SK-N-SH (cell line): ENCODE data around the gene RASD2. TPM values are rescaled to one million over a fixed set of nuclear protein-coding genes. Genes with fewer than 3 reads are reported as not detected.

Source experiments
- CTCF ChIA-PET: fragments of 300-600, 350-600 bp; formaldehyde crosslinking; extraction: SDS; loops from one replicate; lab custom pipeline; 2021; lab: Yijun Ruan, JAX
- POLR2A ChIA-PET: fragments of 350-600 bp; sonication (Branson Sonifier 250); formaldehyde crosslinking; extraction: SDS; loops from one replicate; lab custom pipeline; 2020; ENCODE audit warnings: antibody characterized with exemption, inconsistent platforms; lab: Yijun Ruan, JAX
- DNase-seq: peaks from one replicate; pipeline ENCODE4 v3.0.0; 2012
- H2AFZ ChIP-seq: fragments of 200-600 bp; sonication (generic); 2 replicates; pipeline ENCODE4 v1.8.1; 2016; ENCODE audit warnings: antibody characterized with exemption, mild to moderate bottlenecking, low read depth
- H3F3A ChIP-seq: fragments of 200-600 bp; sonication (generic); replicated peaks from 2 replicates; pipeline ENCODE3; 2016; ENCODE audit warnings: antibody characterized with exemption, mild to moderate bottlenecking; ENCODE audit not compliant: insufficient read depth
- H3K27ac ChIP-seq, 2 experiments: fragments of 200-500 bp in 1 of 2; fragments of 200-600 bp in 1 of 2; sonication (Bioruptor generic) in 1 of 2; sonication (generic), shearing (Covaris generic) in 1 of 2; 2 replicates each; pipeline versions ENCODE4 v1.5.1 to v1.6.1; 2014 to 2016; ENCODE audit warnings: low read depth in 2 of 2, inconsistent platforms in 1 of 2, low read length in 1 of 2, mild to moderate bottlenecking in 1 of 2, mixed read lengths in 1 of 2
- H3K27me3 ChIP-seq: fragments of 200-600 bp; sonication (generic), shearing (Covaris generic); 2 replicates; pipeline ENCODE4 v1.6.1; 2016; ENCODE audit warnings: mixed run types; ENCODE audit not compliant: insufficient read depth
- H3K36me3 ChIP-seq, 2 experiments: fragments of 200-500 bp in 1 of 2; fragments of 200-600 bp in 1 of 2; sonication (Bioruptor generic) in 1 of 2; sonication (generic) in 1 of 2; replicated peaks in 1 of 2; 2 replicates each; pipeline versions ENCODE3 to v1.5.1; 2014 to 2016; ENCODE audit warnings: low read length in 1 of 2, mild to moderate bottlenecking in 1 of 2; ENCODE audit not compliant: insufficient read depth in 2 of 2, control insufficient read depth in 1 of 2
- H3K4me1 ChIP-seq, 2 experiments: fragments of 200-500 bp in 1 of 2; fragments of 200-600 bp in 1 of 2; sonication (Bioruptor generic) in 1 of 2; sonication (generic), shearing (Covaris generic) in 1 of 2; 2 replicates each; pipeline versions ENCODE4 v1.5.1 to v1.6.1; 2014 to 2016; ENCODE audit warnings: low read depth in 1 of 2, low read length in 1 of 2, mixed run types in 1 of 2; ENCODE audit not compliant: insufficient read depth in 2 of 2, control insufficient read depth in 1 of 2
- H3K4me2 ChIP-seq: fragments of 200-600 bp; sonication (generic), shearing (Covaris generic); 2 replicates; pipeline ENCODE4 v1.6.1; 2017; ENCODE audit warnings: mixed run types
- H3K4me3 ChIP-seq, 2 experiments: fragments of 200-500 bp in 1 of 2; fragments of 200-600 bp in 1 of 2; sonication (Bioruptor generic) in 1 of 2; sonication (generic), shearing (Covaris generic) in 1 of 2; 2 replicates each; pipeline versions ENCODE4 v1.5.1 to v1.8.1; 2014 to 2016; ENCODE audit warnings: low read depth in 2 of 2, inconsistent platforms in 1 of 2, low read length in 1 of 2, mild to moderate bottlenecking in 1 of 2, mixed read lengths in 1 of 2, moderate library complexity in 1 of 2
- H3K79me2 ChIP-seq: fragments of 200-600 bp; sonication (generic); 2 replicates; pipeline ENCODE4 v1.8.1; 2017; ENCODE audit warnings: mild to moderate bottlenecking; ENCODE audit not compliant: insufficient read depth
- H3K9ac ChIP-seq: fragments of 200-600 bp; sonication (generic); 2 replicates; pipeline ENCODE4 v1.6.1; 2017; ENCODE audit warnings: mixed run types
- H3K9me2 ChIP-seq: fragments of 200-600 bp; sonication (generic); 2 replicates; pipeline ENCODE4 v1.6.1; 2017; ENCODE audit warnings: mixed run types
- H3K9me3 ChIP-seq: fragments of 200-600 bp; sonication (generic); 2 replicates; pipeline ENCODE4 v1.6.1; 2017; ENCODE audit warnings: mixed run types, mild to moderate bottlenecking, moderate library complexity
- H4K20me1 ChIP-seq: fragments of 200-600 bp; sonication (generic); 2 replicates; pipeline ENCODE4 v1.6.1; 2017; ENCODE audit warnings: mild to moderate bottlenecking, mixed run types; ENCODE audit not compliant: insufficient read depth
- CHD2 ChIP-seq: fragments of 150-350 bp; IDR thresholded peaks from 2 replicates; pipeline ENCODE4 v1.6.1; 2018; ENCODE audit warnings: low read length; ENCODE audit not compliant: partially characterized antibody
- ELF1 ChIP-seq: IDR thresholded peaks from 2 replicates; pipeline ENCODE4 v1.4.0; 2012
- JUND ChIP-seq: IDR thresholded peaks from 2 replicates; pipeline ENCODE4 v1.4.0; 2012
- MAX ChIP-seq: IDR thresholded peaks from 2 replicates; pipeline ENCODE4 v1.4.0; 2012; ENCODE audit warnings: low read depth
- POLR2AphosphoS5 ChIP-seq: IDR thresholded peaks from 2 replicates; pipeline ENCODE4 v1.6.1; 2012; ENCODE audit warnings: low read depth, low read length
- REST ChIP-seq: IDR thresholded peaks from 2 replicates; pipeline ENCODE4 v1.6.1; 2012; ENCODE audit warnings: mild to moderate bottlenecking, low read depth, low read length, moderate library complexity
- RXRA ChIP-seq: IDR thresholded peaks from 2 replicates; pipeline ENCODE4 v1.4.0; 2012; ENCODE audit warnings: low read depth, mild to moderate bottlenecking, borderline replicate concordance
- SIN3A ChIP-seq: IDR thresholded peaks from 2 replicates; pipeline ENCODE4 v1.6.1; 2012; ENCODE audit warnings: low read depth, mild to moderate bottlenecking, low read length, moderate library complexity, borderline replicate concordance
- TCF12 ChIP-seq: IDR thresholded peaks from 2 replicates; pipeline ENCODE4 v1.4.0; 2012
- TEAD4 ChIP-seq: IDR thresholded peaks from 2 replicates; pipeline ENCODE4 v1.4.0; 2012; ENCODE audit warnings: mild to moderate bottlenecking, borderline replicate concordance; ENCODE audit not compliant: insufficient read depth
- USF1 ChIP-seq: IDR thresholded peaks from 2 replicates; pipeline ENCODE4 v1.4.0; 2012; ENCODE audit warnings: low read depth, borderline replicate concordance
- USF2 ChIP-seq: fragments of 150-350 bp; IDR thresholded peaks from 2 replicates; pipeline ENCODE4 v1.6.1; 2017; ENCODE audit warnings: antibody characterized with exemption, low read length, low read depth, borderline replicate concordance
- WGBS: methylation state at CpG from one replicate; pipeline ENCODE4 v1.1.6; 2017; ENCODE audit warnings: low lambda C conversion rate; 5-methylcytosine and 5-hydroxymethylcytosine counted together
- polyA plus RNA-seq, 3 experiments: library from polyadenylated mRNA; depleted of rRNA; stranded (reverse); fragments of >200 nt; gene quantifications; 2 replicates each; pipeline ENCODE4 v1.2.3, GENCODE V29; 2012
- TF ChIP-seq, protein P1 (sequence below): IDR thresholded peaks from 2 replicates; pipeline ENCODE4 v1.4.0; 2012; ENCODE audit warnings: low read depth, borderline replicate concordance
- TF ChIP-seq, protein P2 (sequence below): fragments of 200-600 bp; sonication (generic); IDR thresholded peaks from 2 replicates; pipeline ENCODE4 v1.6.1; 2017; ENCODE audit warnings: antibody characterized with exemption, mild to moderate bottlenecking, moderate library complexity
- TF ChIP-seq, protein P3 (sequence below): fragments of 150-350 bp; IDR thresholded peaks from 2 replicates; pipeline ENCODE4 v1.6.1; 2016; ENCODE audit warnings: mild to moderate bottlenecking, low read depth, low read length
- TF ChIP-seq, protein P4 (sequence below): IDR thresholded peaks from 2 replicates; pipeline ENCODE4; 2012

Gene RASD2
- polyA plus RNA-seq, 1 of the 3 experiments (the other 2 are of a cell fraction) = 0.30 TPM

- Histone ChIP-seq H3F3A (peaks cover 10% of the 10 kb centered on the region), H3K4me3 (no peak overlapping the region), H3K4me1 (peaks cover 4 to 27% of the 10 kb centered on the region in 2 experiments; a peak in 2 of 4 replicates), H3K9me3 (no peaks in the 10 kb centered on the region), H4K20me1 (no peaks in the 10 kb centered on the region), H3K4me2 (no peak overlapping the region), H3K9ac (no peak overlapping the region), H2AFZ (no peak overlapping the region), H3K9me2 (no peaks in the 10 kb centered on the region), H3K79me2 (no peaks in the 10 kb centered on the region), H3K27ac (no peak overlapping the region), H3K27me3 (no peaks in the 10 kb centered on the region), H3K36me3 (no peaks in the 10 kb centered on the region)
- ChIA-PET CTCF (interaction anchor here (1.0 to 3.4 kb wide), 2 partner anchors 10 to 162 kb away, joined by 5 to 13 read pairs; no protein-coding TSS in a partner anchor), POLR2A (no interaction called here)
- 70% methylated on average over 3 of the region's 3 CpGs for WGBS
- TF ChIP-seq USF2 (no peak), CHD2 (no peak), ELF1 (no peak), TCF12 (no peak), SIN3A (no peak), TEAD4 (no peak), RXRA (no peak), POLR2AphosphoS5 (no peak), USF1 (no peak), REST (no peak), MAX (no peak), JUND (no peak)
- TF ChIP-seq, protein P1, sequence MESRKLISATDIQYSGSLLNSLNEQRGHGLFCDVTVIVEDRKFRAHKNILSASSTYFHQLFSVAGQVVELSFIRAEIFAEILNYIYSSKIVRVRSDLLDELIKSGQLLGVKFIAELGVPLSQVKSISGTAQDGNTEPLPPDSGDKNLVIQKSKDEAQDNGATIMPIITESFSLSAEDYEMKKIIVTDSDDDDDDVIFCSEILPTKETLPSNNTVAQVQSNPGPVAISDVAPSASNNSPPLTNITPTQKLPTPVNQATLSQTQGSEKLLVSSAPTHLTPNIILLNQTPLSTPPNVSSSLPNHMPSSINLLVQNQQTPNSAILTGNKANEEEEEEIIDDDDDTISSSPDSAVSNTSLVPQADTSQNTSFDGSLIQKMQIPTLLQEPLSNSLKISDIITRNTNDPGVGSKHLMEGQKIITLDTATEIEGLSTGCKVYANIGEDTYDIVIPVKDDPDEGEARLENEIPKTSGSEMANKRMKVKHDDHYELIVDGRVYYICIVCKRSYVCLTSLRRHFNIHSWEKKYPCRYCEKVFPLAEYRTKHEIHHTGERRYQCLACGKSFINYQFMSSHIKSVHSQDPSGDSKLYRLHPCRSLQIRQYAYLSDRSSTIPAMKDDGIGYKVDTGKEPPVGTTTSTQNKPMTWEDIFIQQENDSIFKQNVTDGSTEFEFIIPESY = no peak
- TF ChIP-seq, protein P2, sequence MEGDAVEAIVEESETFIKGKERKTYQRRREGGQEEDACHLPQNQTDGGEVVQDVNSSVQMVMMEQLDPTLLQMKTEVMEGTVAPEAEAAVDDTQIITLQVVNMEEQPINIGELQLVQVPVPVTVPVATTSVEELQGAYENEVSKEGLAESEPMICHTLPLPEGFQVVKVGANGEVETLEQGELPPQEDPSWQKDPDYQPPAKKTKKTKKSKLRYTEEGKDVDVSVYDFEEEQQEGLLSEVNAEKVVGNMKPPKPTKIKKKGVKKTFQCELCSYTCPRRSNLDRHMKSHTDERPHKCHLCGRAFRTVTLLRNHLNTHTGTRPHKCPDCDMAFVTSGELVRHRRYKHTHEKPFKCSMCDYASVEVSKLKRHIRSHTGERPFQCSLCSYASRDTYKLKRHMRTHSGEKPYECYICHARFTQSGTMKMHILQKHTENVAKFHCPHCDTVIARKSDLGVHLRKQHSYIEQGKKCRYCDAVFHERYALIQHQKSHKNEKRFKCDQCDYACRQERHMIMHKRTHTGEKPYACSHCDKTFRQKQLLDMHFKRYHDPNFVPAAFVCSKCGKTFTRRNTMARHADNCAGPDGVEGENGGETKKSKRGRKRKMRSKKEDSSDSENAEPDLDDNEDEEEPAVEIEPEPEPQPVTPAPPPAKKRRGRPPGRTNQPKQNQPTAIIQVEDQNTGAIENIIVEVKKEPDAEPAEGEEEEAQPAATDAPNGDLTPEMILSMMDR = no peak
- TF ChIP-seq, protein P3, sequence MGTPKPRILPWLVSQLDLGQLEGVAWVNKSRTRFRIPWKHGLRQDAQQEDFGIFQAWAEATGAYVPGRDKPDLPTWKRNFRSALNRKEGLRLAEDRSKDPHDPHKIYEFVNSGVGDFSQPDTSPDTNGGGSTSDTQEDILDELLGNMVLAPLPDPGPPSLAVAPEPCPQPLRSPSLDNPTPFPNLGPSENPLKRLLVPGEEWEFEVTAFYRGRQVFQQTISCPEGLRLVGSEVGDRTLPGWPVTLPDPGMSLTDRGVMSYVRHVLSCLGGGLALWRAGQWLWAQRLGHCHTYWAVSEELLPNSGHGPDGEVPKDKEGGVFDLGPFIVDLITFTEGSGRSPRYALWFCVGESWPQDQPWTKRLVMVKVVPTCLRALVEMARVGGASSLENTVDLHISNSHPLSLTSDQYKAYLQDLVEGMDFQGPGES = no peak
- TF ChIP-seq, protein P4, sequence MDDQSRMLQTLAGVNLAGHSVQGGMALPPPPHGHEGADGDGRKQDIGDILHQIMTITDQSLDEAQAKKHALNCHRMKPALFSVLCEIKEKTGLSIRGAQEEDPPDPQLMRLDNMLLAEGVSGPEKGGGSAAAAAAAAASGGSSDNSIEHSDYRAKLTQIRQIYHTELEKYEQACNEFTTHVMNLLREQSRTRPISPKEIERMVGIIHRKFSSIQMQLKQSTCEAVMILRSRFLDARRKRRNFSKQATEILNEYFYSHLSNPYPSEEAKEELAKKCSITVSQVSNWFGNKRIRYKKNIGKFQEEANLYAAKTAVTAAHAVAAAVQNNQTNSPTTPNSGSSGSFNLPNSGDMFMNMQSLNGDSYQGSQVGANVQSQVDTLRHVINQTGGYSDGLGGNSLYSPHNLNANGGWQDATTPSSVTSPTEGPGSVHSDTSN = no peak
- no peak for DNase-seq
Measured at GRCh38 chr22:35593071-35593890, 52.6 kb downstream of the RASD2 start.
